Right lung (tissue), 5 donors: ENCODE measurements around the gene EIF3I. TPM values are rescaled to one million over a fixed set of nuclear protein-coding genes. Genes with fewer than 3 reads are reported as not detected.
A peak's percentile ranks its signal among the peaks of the same experiment; 100 is the strongest.

Experiments used
- DNase-seq, 2 donors: peaks; one replicate each; pipeline ENCODE4 v3.0.0-alpha.2; 2013
- polyA plus RNA-seq, 5 donors: library from polyadenylated mRNA; unstranded; fragments of 120-200 nt; gene quantifications; one replicate each; pipeline versions ENCODE4 v1.2.1 to v1.2.3, GENCODE V29; 2013; ENCODE audit warnings: inconsistent platforms in 1 of 5, low replicate concordance in 1 of 5; ENCODE audit not compliant: insufficient read length in 5 of 5, insufficient read depth in 1 of 5

The EIF3I gene
- polyA plus RNA-seq, 5 donors = 164 to 195 (median 171) TPM

DNA sequence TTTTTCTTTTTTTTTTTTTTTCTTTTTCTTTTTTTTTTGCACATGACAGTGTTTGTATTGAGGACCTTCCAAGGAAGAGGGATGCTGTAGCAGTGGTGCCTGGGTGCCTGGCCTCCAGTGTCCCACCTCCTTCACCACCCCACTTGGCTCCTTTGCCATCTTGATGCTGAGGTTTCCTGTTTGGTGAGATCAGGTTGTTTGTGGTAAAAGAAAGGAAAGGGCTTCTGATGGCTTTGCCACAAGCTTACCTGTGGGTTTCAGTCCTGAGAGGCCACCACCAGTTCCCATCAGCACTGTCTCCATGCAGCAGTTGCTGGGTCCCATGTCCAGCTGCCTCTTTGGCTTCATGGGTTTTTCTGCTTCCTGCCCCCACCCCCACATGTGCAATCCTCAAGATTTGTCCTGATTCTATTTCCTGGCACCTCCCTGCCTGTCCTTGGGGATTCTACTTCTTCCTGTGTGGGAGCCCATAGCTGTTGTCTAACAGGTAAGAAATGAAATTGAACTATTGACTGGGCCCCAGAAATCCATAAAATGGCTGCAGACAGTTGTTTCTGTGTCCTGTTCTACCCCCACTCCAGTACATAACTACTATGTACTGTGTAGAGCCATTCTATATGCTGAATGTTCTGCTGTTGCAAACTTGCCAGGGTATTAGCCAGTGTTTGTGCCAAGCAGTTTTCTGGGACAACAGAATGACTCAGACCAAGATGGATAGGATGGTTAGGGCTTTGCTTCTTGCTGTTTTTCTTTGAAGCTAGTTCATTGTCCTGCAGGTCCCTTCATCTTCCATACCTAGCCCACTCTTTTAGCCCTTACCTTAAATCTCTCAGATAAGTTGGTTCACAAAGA is 26.0 kb upstream of the EIF3I start:
- DNase-seq = no peak

DNA sequence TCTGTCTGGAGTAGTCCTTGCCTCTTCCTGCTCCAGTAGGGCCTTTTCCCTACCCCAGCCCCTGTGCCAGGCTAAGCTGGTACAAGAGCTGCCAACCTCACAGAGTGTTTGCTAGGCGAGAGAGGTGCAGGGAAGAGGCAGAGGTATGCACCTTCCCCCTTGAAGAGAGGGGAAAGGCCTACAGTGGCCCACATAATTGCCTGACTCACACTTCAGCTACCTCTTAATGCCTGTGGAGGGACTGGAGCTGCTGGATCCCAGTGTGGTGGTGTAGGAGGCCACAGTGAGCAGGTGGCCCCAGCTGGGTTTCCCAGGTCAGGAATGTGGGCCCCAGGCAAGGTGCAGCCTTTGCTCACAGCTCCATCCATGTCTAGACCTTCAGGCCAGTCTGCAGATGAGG is 25.1 kb upstream of the EIF3I start:
- DNase-seq = no peak

DNA sequence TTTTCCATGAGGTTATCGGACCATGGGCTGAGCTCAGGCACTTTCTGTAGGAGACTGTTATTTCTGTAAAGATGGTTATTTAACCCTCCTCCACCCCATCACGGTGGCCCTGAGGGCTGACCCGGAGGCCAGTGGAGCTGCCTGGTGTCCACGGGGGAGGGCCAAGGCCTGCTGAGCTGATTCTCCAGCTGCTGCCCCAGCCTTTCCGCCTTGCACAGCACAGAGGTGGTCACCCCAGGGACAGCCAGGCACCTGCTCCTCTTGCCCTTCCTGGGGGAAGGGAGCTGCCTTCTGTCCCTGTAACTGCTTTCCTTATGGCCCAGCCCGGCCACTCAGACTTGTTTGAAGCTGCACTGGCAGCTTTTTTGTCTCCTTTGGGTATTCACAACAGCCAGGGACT is 24.4 kb upstream of the EIF3I start:
- DNase-seq = no peak

DNA sequence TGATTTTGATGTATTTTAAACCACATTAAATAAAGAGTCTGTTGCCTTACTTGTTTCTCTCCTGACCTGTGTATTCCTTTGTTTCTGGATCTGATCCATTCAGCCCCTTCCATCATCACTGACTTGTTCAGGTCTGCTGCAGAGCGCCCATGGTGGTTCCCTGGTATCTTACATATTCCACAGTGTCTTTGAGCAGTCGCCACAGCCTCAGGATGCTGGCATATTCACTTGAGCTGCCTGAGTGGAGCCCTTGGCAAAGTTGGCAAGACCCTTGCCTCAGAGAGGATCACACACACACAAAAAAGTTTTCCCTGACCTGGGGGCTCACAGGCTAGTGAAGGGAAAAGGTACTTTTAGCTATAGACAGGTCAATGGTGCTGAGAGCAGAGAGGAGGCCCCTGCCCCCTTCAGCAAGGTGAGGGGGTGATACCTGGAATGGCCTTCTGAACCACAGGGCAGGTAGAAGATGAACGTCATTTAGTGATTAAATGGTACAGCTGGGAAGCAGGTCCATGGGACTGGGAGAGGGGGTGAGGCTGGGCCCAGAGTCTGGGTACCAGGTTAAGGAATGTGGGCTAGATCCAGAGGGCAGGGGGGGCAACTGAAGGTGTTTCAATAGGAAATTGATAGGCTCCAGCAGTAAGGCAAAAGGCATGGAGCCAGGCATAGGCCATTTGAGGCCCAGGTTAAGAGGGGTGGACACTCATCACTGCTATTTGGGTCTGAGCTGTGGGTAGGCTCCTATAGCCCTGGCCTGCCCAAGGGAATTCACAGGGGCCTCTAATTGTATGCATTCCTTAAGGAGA is 23.8 kb upstream of the EIF3I start:
- no peak for DNase-seq

DNA sequence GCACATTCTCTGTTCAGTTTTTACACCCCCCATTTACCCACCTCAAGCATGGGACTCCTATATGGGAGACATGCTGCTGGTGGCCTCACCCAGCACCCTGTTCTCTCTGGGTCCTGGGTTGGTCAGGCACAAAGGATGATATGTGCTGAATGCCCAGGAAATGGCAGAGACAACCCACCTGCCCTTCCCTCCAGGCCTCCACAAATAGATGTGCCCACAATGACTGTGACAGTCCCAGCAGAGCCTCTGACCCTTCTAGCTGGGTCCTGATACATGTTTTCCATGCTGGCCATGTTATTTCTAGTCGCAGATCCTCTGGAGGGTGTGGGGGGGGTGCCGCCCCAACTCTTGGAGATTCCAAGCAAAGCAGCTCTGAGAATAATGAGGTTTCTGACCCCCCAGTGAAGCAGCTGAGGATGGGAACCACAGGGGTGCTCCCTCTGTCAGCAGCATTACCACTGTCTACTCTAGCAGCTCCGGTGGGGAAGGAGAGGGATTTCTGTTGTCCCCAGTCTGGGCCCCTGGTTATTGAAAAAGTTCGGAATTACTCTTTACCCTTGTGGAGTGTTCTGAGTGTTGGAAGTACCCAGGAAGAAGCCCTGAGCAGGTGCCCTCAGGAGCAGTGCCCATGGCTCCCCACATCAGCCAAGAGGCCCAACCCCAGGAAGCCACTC is 23.0 kb upstream of the EIF3I start:
- DNase-seq = no peak

DNA sequence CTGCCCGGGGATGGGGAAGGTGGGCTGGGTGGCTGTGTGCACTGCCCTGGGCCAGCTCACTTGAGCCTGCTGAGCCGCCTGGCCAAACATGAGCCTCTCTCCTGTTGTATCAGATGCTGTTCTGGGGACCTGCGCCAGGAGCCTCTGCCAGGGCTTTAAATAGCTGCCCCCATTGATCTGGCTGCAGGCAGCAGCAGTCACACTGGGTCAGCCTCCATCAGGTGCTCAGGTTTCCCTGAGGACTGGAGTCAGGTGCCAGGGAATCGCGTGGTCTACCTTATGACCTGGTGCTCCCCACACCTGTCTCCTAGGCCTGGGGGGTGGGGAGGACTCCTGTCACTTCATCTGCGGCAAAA is 22.5 kb upstream of the EIF3I start:
- DNase-seq = no peak

DNA sequence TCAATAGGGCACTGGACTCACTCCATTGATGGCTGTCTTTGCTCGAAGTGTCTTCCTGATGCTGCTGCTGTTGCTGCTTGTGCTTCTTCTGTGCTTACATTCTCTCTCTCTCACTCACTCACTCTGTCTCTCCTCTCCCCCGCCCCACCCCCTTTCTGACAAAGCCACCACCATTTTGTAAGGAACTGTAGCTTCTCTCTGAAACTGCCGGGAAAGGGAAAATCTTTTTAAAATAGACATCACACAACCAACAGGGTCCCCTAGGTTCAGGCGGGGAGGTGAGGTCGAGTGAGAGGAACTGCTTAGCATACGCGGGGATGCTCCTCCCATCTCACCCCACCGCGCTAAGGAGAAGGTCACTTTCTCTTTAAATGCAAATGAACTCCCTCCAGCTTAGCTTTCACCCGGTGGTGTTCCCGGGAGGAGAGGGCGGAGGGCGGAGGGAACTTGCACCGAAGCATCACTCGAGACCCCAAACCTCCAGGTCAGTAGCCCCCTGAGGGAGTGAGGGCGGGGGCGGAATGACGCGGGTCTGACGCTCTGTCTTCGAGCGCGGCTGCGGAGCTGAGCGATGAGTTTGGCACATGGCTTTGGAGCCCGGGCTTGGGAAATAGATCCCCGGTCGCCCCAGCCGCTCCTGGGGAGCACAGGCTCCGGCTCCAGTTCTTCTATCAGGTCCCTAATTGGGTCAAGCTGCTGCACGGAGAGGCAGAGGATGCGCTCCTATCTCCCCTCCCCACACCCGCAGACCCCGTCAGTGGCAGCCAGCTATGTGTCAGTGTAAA is 21.8 kb upstream of the EIF3I start, which contains the start of gene CCDC28B:
Gene CCDC28B, plus strand, starts transcription at position 370 of the 785 bp plus-strand sequence. CDS start 1,341 bp downstream, outside the sequence.
- DNase-seq = peak; percentile 64 to 71

DNA sequence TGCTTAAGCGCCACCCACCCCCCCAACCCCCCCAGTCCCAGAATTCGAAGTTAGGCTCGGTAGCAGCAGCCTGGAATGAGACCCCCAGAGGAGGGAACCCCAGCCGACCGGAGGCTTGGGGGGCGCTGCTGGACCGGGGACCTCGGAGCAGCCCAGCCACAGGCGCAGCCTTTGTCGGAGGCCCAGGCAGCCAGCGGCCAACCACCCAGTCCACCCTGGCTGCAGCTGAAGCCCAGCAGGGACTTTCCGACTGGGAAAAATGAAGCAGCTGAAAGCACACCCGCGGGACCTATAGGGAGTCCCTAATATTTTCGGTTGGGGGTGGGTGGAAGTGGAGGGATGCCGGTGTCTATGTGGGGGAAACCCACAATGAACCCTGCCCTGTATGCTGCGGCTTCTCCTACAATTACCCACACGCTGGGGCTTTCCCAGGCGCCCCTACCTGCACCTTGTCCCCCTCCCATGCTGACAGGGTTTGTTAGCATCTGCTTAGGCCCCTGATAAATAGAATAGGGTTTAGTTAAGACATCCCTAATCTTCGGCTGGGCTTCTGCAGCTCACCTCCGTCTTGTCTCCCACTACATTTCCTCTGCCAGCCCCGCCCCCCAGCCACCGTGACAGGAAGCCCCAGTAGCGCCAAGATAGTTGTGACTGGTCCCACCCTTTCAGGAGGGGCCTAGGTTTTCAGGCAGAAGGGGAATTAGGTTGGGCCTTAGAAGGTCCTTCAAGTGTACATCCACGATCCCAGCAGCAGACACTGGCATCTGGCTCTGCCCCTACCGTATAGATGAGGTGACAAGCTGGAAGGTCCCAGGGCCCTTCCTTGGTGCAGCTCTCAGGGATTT is 21.0 kb upstream of the EIF3I start:
- DNase-seq = peak; percentile 51 to 58

DNA sequence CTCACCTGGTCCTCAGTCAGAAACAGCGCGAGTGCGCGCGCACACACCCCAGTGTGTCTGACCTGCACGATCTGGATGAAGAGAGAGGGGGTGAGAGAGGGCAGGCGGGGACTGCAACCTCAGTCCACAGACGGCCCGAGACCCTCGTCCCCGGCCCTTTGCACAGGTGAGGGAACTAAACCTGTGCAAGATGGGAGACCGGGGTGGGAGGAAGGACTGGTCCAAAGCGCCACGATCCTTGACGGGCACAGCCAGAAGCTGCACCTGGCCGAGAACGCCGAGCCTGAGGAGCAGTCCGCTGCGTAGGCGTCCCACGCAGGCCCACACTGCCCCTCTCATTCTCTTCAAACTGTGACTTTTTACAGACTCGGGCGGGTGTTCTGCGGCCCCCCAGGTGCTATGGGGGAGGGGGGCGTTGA is 17.3 kb upstream of the EIF3I start:
- no peak for DNase-seq

DNA sequence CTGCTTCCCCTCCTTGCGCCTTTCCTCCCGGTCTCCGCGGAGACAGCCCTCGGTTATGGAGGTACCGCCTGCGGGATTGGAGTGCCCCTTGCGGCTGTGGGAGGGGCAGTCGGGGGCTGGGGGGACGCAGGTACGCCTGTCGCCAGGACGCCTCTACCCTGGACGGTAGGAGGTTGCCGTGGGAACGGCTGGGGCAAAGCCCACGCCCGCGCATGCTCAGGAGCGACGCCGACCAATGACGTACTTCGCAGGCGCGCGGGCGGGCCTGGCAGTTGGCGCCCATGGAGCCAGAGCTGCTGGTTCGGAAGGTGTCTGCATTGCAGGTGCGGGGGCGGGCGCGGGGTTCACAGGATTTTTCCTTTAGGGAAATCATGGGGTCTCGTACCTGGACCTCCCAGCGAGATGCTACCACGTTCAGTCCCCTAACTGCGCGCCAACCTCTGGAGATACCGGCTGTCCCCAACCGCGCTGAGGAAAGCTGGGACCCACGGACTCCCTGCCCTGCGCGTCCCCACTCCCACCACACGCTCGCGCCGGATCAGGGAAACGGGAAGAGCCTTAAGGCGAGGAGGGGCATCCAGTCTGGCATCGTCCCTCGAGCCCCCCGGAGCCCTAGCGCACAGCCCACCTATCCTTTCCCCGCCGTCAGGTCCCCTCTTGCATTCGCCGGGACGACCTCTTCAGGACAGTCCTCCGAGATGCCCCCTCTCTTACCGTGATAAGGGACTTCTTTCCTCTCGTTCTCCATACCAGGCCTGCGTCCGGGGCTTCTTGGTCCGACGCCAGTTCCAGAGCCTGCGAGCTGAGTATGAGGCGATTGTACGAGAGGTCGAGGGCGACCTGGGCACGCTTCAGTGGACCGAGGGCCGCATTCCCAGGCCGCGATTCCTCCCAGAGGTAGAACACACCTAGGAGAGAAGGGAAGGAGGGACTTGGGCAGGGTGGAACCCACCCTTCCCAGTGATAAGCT is 16.5 kb upstream of the EIF3I start, which contains the start of gene IQCC:
Gene IQCC, plus strand, starts transcription at position 271 of the 970 bp plus-strand sequence. Its CDS starts 11 bp downstream, at position 282.
- DNase-seq = peak; percentile 87 to 88

DNA sequence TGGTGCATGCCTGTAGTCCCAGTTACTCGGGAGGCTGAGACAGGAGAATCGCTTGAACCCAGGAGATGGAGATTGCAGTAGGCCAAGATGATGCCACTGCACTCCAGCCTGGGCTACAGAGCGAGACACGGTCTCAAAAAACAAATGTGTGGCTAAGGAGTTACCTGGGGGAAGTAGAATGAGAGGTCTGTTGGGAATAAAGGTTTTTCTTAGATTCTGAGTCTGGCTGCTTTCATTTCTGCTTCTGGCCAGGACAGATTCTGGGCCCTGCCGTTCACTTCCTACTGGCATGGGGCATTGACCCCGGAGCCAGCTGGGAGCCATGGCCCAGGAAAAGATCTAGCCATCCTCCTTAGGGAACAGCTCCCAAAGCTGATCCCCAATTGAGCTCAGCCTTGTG is 13.7 kb upstream of the EIF3I start:
- DNase-seq = no peak

DNA sequence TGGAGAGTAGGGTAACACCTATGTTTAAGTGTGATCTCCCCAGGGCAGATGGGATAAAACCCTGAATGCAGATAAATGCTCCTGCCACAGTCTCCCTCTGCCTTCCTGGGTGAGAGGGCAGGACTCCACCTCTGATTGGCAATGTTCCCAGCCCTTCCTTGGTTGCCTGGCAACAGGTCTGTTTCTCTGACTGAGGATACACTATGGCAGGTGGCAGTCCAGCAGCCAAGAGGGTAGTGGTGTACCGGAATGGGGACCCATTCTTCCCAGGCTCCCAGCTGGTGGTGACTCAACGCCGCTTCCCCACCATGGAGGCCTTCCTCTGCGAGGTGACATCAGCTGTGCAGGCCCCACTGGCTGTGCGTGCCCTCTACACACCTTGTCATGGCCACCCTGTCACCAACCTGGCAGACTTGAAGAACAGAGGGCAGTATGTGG is 13.3 kb upstream of the EIF3I start, which contains the start of gene DCDC2B:
Gene DCDC2B, plus strand, starts transcription at position 199 of the 438 bp plus-strand sequence. Its CDS starts 5 bp downstream, at position 204.
- peak in 1 of 2 donors; percentile 38 for DNase-seq

DNA sequence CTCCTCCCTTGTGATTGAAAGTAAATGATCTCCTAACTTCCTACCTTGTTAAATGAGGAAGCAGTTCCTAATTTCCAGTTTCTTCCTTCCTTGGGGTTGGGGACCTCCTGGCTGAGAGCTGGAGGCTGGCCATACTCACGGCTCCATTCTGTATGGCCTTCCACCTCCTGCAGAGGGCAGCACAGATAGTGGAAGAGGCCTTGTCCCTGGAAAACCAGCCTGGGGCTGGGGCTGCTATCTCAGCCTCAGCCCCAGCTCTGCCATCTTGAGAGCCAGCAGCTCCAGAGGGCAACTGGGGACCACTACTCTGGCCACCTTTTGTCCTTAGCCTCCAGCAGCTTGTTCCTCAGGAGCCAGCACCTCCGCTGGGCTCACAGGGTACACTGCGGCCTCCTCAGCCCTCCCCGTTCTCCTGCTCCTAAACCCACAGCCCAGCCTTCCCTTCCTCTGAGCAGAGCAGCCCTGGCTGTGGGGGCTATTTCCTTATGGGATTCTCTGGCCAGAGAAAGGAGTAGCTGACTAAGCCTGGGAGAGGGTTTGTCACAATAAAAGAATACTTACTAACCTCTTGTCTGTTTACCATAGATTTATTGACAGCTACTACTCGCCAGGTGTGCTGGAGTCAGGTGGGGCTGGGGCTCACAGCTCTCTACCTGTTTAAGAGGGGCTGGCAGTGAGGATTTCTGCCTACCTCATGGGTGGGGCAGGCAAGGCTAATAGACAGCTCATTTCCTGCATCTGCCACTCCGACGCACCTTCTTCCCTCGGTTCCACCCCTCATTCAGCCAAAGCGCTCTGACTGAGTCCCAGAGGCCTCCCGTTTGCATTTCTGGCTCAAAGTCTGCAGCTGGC is 6.4 kb upstream of the EIF3I start:
- no peak for DNase-seq

DNA sequence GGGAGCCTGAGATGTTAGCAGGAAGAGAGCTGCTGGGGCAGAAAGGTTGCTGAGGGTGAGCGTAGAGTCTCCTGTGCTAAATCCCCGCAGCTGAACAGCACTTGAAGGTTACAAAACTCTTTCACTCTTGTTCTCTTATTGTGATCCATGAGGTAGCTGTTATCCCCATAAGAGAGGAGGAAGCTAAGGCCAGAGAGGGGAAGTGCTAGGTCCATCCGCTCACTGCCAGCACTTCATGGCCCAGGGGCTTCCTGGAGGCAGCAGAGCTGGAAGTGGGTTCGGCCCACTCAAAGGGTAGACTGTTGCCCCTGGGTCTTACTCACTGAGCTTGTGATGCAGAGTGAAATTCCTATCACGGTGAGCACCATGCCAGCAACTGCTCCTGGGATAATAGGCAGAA is 5.6 kb upstream of the EIF3I start:
- no peak for DNase-seq

DNA sequence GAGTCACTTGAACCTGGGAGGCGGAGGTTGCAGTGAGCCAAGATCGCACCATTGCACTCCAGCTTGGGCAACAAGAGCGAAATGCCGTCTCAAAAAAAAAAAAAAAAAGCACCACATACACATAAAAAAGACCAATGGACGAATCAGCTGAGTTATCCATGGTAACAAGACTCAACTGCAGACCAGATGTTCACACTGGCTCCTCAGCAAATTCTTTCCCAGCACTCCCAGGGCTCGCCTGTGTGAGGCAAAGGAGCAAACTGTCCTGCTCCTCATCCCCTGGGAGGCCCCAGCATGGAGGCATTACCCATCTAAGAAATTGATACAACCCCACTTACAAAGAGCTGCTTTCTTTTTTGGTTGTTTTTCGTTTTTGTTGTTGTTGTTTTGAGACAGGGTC is 3.2 kb upstream of the EIF3I start:
- no peak for DNase-seq

DNA sequence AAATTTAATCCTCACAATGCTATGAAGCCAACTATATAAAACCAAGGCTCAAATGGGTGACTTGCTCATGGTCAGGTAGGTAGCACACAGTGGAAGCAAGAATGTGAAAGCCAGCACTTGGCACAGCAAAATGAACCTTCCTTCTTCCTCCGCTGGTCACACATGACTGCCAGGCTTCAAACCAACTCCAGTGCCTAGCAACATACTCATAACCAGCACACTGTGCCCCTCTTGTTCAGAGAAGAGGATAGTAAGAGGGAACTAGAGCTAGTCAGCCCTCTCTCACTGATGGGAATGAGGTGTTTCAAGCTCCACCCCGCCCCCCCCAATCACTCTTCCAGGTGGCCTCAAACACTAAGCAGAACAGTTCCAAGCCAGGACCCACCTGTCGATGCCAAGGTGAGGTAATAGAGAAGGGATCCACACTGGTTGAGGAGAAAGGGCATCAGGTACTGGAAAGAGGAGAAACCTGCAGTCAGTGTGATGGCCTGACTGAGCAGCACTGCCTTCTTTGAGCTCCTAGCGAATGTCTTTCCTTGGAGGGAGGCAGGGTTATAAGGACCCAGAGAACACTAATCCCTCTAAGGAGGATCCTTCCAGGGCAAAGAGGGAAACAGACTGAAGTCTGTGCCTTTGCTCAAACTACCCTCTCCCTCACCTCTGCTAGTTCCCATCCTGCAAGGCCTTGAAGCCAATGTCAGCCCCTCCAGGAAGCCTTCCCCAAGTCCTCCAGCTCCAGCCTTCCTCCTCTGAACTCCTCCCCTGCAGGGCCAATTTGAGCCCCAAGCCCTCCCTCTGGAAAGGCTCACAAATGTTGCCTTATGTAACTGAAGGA is 1.2 kb upstream of the EIF3I start:
- no peak for DNase-seq

DNA sequence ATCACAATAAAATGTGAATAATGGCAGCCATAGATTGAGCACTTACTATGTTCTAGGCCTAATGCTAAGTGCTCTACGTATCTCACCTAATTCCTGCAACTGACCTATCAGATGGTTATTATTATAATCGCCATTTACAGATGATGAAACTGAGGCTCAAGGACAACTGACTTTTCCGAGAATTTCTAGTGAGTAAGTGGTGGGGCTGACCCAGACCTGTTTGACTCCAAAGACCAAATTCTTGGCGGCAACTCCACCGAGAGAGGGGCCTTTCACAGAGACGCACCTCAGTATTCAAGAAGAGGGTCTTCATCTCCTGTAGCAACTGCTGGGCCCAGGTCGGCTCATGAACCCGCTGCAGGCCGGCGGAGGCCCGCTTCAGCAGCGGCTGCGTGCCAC is 627 bp upstream of the EIF3I start:
- no peak for DNase-seq
